ENCODE results near the gene SLC22A17.

DNA sequence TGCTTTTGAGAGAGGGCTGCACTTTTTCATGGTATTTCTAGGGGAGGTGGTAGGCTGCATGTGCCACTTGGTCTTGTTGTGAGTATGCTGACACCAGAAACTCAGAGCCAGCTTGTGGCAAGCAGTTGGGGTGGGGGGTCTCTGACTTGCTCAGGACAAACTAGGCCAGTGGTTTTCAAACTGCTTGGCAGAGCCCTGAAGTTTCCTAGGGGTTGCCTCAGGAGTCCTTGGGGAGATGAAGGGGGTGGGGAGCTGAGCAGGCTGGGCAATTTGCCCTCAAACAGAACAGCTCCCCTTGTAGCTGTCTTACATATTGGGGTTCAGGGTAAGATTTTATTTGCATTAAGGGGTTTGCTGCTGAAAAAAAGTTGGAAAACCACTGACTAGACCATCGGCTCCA lies 42.1 kb downstream of the SLC22A17 start:
- no peak for TF ChIP-seq POLR2A (IDR thresholded peaks at IDR 0.05)
- TF ChIP-seq, protein P1, sequence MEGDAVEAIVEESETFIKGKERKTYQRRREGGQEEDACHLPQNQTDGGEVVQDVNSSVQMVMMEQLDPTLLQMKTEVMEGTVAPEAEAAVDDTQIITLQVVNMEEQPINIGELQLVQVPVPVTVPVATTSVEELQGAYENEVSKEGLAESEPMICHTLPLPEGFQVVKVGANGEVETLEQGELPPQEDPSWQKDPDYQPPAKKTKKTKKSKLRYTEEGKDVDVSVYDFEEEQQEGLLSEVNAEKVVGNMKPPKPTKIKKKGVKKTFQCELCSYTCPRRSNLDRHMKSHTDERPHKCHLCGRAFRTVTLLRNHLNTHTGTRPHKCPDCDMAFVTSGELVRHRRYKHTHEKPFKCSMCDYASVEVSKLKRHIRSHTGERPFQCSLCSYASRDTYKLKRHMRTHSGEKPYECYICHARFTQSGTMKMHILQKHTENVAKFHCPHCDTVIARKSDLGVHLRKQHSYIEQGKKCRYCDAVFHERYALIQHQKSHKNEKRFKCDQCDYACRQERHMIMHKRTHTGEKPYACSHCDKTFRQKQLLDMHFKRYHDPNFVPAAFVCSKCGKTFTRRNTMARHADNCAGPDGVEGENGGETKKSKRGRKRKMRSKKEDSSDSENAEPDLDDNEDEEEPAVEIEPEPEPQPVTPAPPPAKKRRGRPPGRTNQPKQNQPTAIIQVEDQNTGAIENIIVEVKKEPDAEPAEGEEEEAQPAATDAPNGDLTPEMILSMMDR (IDR thresholded peaks at IDR 0.05) = no peak
- TF ChIP-seq POLR2AphosphoS5 (IDR thresholded peaks at IDR 0.05) = no peak

Measured in sigmoid colon (tissue), 4 donors.